K562 (cell line): Measurements from ENCODE around the gene RBM17. TPM values are rescaled to one million over a fixed set of nuclear protein-coding genes. Genes with fewer than 3 reads are reported as not detected.

Experiments
- ARNT ChIP-seq, 2 experiments: fragments of 450-650 bp; IDR thresholded peaks; 2 replicates each; pipeline ENCODE4 v1.6.1; 2016; ENCODE audit warnings: mild to moderate bottlenecking in 1 of 2
- ATF1 ChIP-seq, 2 experiments: fragments of 450-650 bp in 1 of 2; IDR thresholded peaks; 2 replicates each; pipeline ENCODE4 v1.6.1; 2016; ENCODE audit warnings: missing compliant biosample characterization in 1 of 2, missing genetic modification characterization in 1 of 2
- CGGBP1 ChIP-seq: fragments of 250-450 bp; sonication (Bioruptor Pico); IDR thresholded peaks from 2 replicates; pipeline ENCODE4 v1.9.0; 2021; ENCODE audit warnings: mild to moderate bottlenecking
- E2F5 ChIP-seq: sonication (generic); formaldehyde crosslinking; IDR thresholded peaks from 2 replicates; pipeline ENCODE4 v1.8.0; 2022; ENCODE audit warnings: mild to moderate bottlenecking, missing genetic modification reagents
- ELK3 ChIP-seq: fragments of 450-650 bp; formaldehyde crosslinking; IDR thresholded peaks from 2 replicates; pipeline ENCODE4 v1.4.0; 2020; ENCODE audit warnings: mild to moderate bottlenecking
- GATAD2B ChIP-seq: fragments of 450-650 bp; IDR thresholded peaks from 2 replicates; pipeline ENCODE4 v1.6.1; 2017; ENCODE audit warnings: mild to moderate bottlenecking, borderline replicate concordance
- KLF6 ChIP-seq: fragments of 250-450 bp; sonication (Bioruptor Pico); IDR thresholded peaks from 2 replicates; pipeline ENCODE4 v1.4.0; 2020; ENCODE audit warnings: mild to moderate bottlenecking, moderate library complexity, borderline replicate concordance
- MTA3 ChIP-seq: fragments of 450-650 bp; formaldehyde crosslinking; IDR thresholded peaks from 2 replicates; pipeline ENCODE4 v1.6.1; 2017; ENCODE audit warnings: mild to moderate bottlenecking, borderline replicate concordance
- NEUROD1 ChIP-seq: fragments of 150-350 bp; IDR thresholded peaks from 2 replicates; pipeline ENCODE4 v1.6.1; 2014; ENCODE audit warnings: borderline replicate concordance, low read length, low read depth; ENCODE audit not compliant: partially characterized antibody
- NR4A1 ChIP-seq, 2 experiments: fragments of 250-450 bp in 1 of 2; fragments of 450-650 bp in 1 of 2; sonication (Bioruptor Pico) in 1 of 2; IDR thresholded peaks; 2 replicates each; pipeline versions ENCODE4 v1.4.0 to v1.6.1; 2016 to 2020; ENCODE audit warnings: mild to moderate bottlenecking in 2 of 2, missing compliant biosample characterization in 1 of 2, missing genetic modification characterization in 1 of 2, moderate library complexity in 1 of 2
- PATZ1 ChIP-seq: fragments of 250-450 bp; sonication (Bioruptor Pico); IDR thresholded peaks from 2 replicates; pipeline ENCODE4 v1.5.0; 2020; ENCODE audit warnings: mild to moderate bottlenecking, borderline replicate concordance
- TCF7L2 ChIP-seq: fragments of 150-350 bp; IDR thresholded peaks from 2 replicates; pipeline ENCODE4 v1.6.1; 2016; ENCODE audit warnings: low read depth, mild to moderate bottlenecking, low read length, moderate library complexity
- TCFL5 ChIP-seq: fragments of 250-450 bp; sonication (Bioruptor Pico); conservative IDR thresholded peaks from 2 replicates; pipeline ENCODE4 v1.6.1; 2021; ENCODE audit warnings: mild to moderate bottlenecking, moderate library complexity, matching md5 sums
- TEAD2 ChIP-seq: fragments of 450-650 bp; IDR thresholded peaks from 2 replicates; pipeline ENCODE4 v1.6.1; 2016; ENCODE audit warnings: missing genetic modification characterization, control low read depth, missing compliant biosample characterization
- TRIM28 ChIP-seq: fragments of 450-650 bp; IDR thresholded peaks from 2 replicates; pipeline ENCODE4 v1.6.1; 2017
- U2AF2 ChIP-seq: fragments of 200-400 bp; formaldehyde crosslinking; optimal IDR thresholded peaks from 2 replicates; pipeline ENCODE3; 2017; ENCODE audit warnings: low read depth, mild to moderate bottlenecking, low read length
- ZBTB7A ChIP-seq: IDR thresholded peaks from 2 replicates; pipeline ENCODE4 v1.6.1; 2011; ENCODE audit warnings: low read depth, mild to moderate bottlenecking, low read length, moderate library complexity, borderline replicate concordance; ENCODE audit not compliant: control insufficient read depth
- ZC3H11A ChIP-seq: IDR thresholded peaks from 2 replicates; pipeline ENCODE4 v1.6.1; 2012; ENCODE audit warnings: low read depth, low read length, improper control_type of control experiment
- ZFPM2 ChIP-seq: fragments of 250-450 bp; sonication (Bioruptor Pico); IDR thresholded peaks from 2 replicates; pipeline ENCODE4 v1.5.1; 2022; ENCODE audit warnings: mild to moderate bottlenecking
- ZNF224 ChIP-seq: sonication (generic); formaldehyde crosslinking; IDR thresholded peaks from 2 replicates; pipeline ENCODE4 v1.8.0; 2022; ENCODE audit warnings: mild to moderate bottlenecking, missing genetic modification reagents
- ZNF347 ChIP-seq: fragments of 450-650 bp; formaldehyde crosslinking; IDR thresholded peaks from 2 replicates; pipeline ENCODE4 v1.4.0; 2020; ENCODE audit warnings: low read depth, mild to moderate bottlenecking, moderate library complexity
- ZNF436 ChIP-seq: fragments of 250-450, 450-650 bp; sonication (Bioruptor Pico); formaldehyde crosslinking; IDR thresholded peaks from 2 replicates; pipeline ENCODE4 v1.7.0; 2020; ENCODE audit warnings: mild to moderate bottlenecking
- ZNF57 ChIP-seq: fragments of 450-650 bp; formaldehyde crosslinking; IDR thresholded peaks from 2 replicates; pipeline ENCODE4 v1.4.0; 2020; ENCODE audit warnings: mild to moderate bottlenecking, moderate library complexity
- ZNF583 ChIP-seq: fragments of 250-450 bp; sonication (Bioruptor Pico); IDR thresholded peaks from 2 replicates; pipeline ENCODE4 v1.4.0; 2020
- ZNF696 ChIP-seq: fragments of 250-450 bp; sonication (Bioruptor Pico); conservative IDR thresholded peaks from 2 replicates; pipeline ENCODE4 v1.4.0; 2020; ENCODE audit warnings: mild to moderate bottlenecking, moderate library complexity
- ZNF764 ChIP-seq: fragments of 250-450 bp; sonication (Bioruptor Pico); IDR thresholded peaks from 2 replicates; pipeline ENCODE4 v1.4.0; 2020; ENCODE audit warnings: low read depth, mild to moderate bottlenecking, moderate library complexity
- ZSCAN32 ChIP-seq: fragments of 450-650 bp; formaldehyde crosslinking; IDR thresholded peaks from 2 replicates; pipeline ENCODE4 v1.4.0; 2020; ENCODE audit warnings: mild to moderate bottlenecking, moderate library complexity
- polyA plus RNA-seq, 8 experiments: library from polyadenylated mRNA; depleted of rRNA in 4 of 8; stranded (reverse) in 5 of 8; unstranded in 3 of 8; fragments of >200 nt; fragmentation: Nextera tagmentation in 2 of 8; fragmentation: Illumina TruSeq in 1 of 8; extraction: Ambion mirVana in 2 of 8; extraction: Trizol in 1 of 8; gene quantifications; 2 replicates each; pipeline versions ENCODE4 v1.2.1 to v1.2.3, GENCODE V29; 2011 to 2014; ENCODE audit warnings: inconsistent platforms in 1 of 8, missing spikeins in 1 of 8
- total RNA-seq, 7 experiments: library from RNA; depleted of rRNA in 6 of 7; stranded (reverse); fragments of >200 nt in 6 of 7; fragmentation: Illumina TruSeq in 2 of 7; extraction: Trizol in 2 of 7; gene quantifications; 2 replicates each; pipeline versions ENCODE4 v1.2.1 to v1.2.3, GENCODE V29; 2011 to 2021; ENCODE audit warnings: low replicate concordance in 1 of 7

The RBM17 gene
- total and polyA plus RNA-seq, 9 of the 15 experiments (the other 6 are each of a cell fraction or from before 2014, with no cell fraction given), result 23.6 to 217 (median 124) TPM

DNA sequence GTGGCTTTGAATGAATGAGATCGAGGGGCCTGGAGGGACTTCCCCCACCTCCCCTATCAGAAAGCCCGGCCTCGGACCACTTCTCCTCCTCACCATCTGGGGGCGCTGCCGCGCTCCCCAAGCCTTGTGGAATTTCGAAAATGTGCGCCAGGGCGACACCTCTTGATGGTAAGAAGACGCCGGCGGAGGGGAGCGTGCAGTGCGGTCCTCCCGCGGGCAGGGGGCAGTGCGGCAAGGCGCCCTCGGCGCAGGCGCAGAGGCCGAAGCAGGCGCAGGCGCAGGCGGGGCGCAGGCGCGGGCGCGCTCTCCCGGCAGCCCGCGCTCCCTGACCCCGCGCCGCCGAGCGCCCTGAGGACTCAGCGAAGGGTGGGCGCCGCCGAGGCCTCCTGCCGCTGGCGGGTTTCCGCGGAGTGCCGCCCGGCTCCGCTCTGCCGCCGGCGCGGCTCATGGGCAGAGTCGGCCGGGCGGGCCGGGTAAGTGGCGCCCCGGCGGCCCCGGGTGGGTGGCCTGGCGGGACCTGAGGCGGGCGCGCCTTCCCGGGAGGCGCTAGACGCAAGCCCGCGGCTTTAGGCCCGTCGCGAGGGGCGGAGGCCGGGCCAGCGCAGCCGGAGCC lies at the start of gene RBM17 (continued):
- no peak for TF ChIP-seq ZNF583 (CRISPR knock-in tag)
- TF ChIP-seq TCFL5 (CRISPR knock-in tag), result no peak
- TF ChIP-seq ZNF224, result no peak
- TF ChIP-seq ZNF57 (CRISPR knock-in tag), result no peak
- TF ChIP-seq TCF7L2, result no peak
- TF ChIP-seq TRIM28, result no peak
- peak; percentile 94; the same call in 1 of the 2 replicates for TF ChIP-seq GATAD2B
- TF ChIP-seq ZBTB7A, result peak; percentile 28; the same call in 1 of the 2 replicates
- no peak for TF ChIP-seq CGGBP1 (CRISPR knock-in tag)
- TF ChIP-seq KLF6 (CRISPR knock-in tag), result no peak
- no peak for TF ChIP-seq E2F5 (CRISPR knock-in tag)
- no peak for TF ChIP-seq NR4A1 (CRISPR knock-in tag; IDR thresholded peaks at IDR 0.05)
- TF ChIP-seq NR4A1 (tag; IDR thresholded peaks at IDR 0.05), result 0 out of 2 replicates have a peak, but pooled peaks have one; percentile 24
- TF ChIP-seq ZNF764 (CRISPR knock-in tag), result peak; percentile 94
- no peak for TF ChIP-seq ELK3
- TF ChIP-seq ZNF347 (CRISPR knock-in tag), result no peak
- TF ChIP-seq U2AF2, result no peak
- TF ChIP-seq ZNF436 (CRISPR knock-in tag), result no peak
- TF ChIP-seq ARNT (IDR thresholded peaks at IDR 0.05), result no peak
- peak; percentile 70 for TF ChIP-seq NEUROD1
- no peak for TF ChIP-seq ATF1 (CRISPR knock-in tag; IDR thresholded peaks at IDR 0.05)
- TF ChIP-seq ATF1 (tag; IDR thresholded peaks at IDR 0.05), result no peak
- no peak for TF ChIP-seq ZNF696
- TF ChIP-seq ZSCAN32, result no peak
- no peak for TF ChIP-seq PATZ1 (CRISPR knock-in tag)
- no peak for TF ChIP-seq MTA3
- no peak for TF ChIP-seq ZFPM2 (CRISPR knock-in tag)
- no peak for TF ChIP-seq ZC3H11A
- peak; percentile 96 for TF ChIP-seq TEAD2
